Sigmoid colon (tissue), 4 donors: ENCODE measurements around the gene TTC27.

Experiments
- CTCF ChIP-seq, 4 experiments: fragments of 450-650 bp in 3 of 4; fragments of 200-600 bp in 1 of 4; IDR thresholded peaks; one replicate each; pipeline ENCODE4 v1.5.1; 2016 to 2019; ENCODE audit warnings: antibody characterized with exemption in 4 of 4, mild to moderate bottlenecking in 3 of 4, moderate library complexity in 2 of 4
- EP300 ChIP-seq, 4 donors: sonication (generic); formaldehyde crosslinking; IDR thresholded peaks; one replicate each; pipeline ENCODE4 v1.6.1; 2017; ENCODE audit warnings: antibody characterized with exemption in 4 of 4
- POLR2AphosphoS5 ChIP-seq, 4 donors: sonication (generic); formaldehyde crosslinking; IDR thresholded peaks; one replicate each; pipeline ENCODE4 v1.6.1; 2017; ENCODE audit warnings: antibody characterized with exemption in 4 of 4

DNA sequence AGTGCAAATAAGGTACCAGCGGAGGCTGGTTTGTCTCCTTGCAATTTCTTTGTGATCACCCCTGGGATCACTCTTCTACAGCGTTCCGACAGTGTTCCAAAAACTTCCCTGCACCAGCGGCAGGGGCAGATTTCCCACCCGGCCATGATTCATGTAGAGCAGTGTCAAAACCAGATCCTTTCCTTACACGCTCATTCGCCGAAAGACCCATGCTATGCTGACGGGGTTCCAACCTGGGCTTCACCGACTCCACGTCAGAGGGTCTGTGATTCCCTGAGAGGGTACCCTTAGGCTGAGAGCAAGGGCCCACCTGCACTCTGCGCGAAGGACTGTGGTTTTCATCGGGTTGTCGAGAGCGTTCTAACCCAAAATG is 423 bp upstream of the TTC27 start:
- no peak for TF ChIP-seq EP300 (IDR thresholded peaks at IDR 0.05)
- no peak for TF ChIP-seq POLR2AphosphoS5 (IDR thresholded peaks at IDR 0.05)
- TF ChIP-seq CTCF (IDR thresholded peaks at IDR 0.05), result peak; percentile 15 to 42 (median 28)
